22Rv1 (cell line): ENCODE results near the gene CLEC16A.

Experiments
- H3K27ac ChIP-seq: fragments of 450-650 bp; 2 replicates; pipeline ENCODE4 v1.5.1; 2017
- CTCF ChIP-seq: fragments of 450-650 bp; IDR thresholded peaks from 2 replicates; pipeline ENCODE4 v1.5.1; 2017; ENCODE audit warnings: mild to moderate bottlenecking
- ZFX ChIP-seq: fragments of 450-650 bp; IDR thresholded peaks from 2 replicates; pipeline ENCODE4 v1.6.1; 2017; ENCODE audit warnings: antibody characterized with exemption, borderline replicate concordance

Gene CLEC16A

GRCh38 chr16:10988164-10988803 is 43.9 kb downstream of the CLEC16A start:
- TF ChIP-seq ZFX (no peak), CTCF (peak; percentile 57)
- no peak overlapping the region for H3K27ac ChIP-seq

GRCh38 chr16:10988879-10989278 is 44.5 kb downstream of the CLEC16A start:
- no peak overlapping the region for H3K27ac ChIP-seq
- TF ChIP-seq ZFX: no peak
- no peak for TF ChIP-seq CTCF

GRCh38 chr16:10989559-10989958 is 45.2 kb downstream of the CLEC16A start:
- H3K27ac ChIP-seq: no peak overlapping the region

DNA sequence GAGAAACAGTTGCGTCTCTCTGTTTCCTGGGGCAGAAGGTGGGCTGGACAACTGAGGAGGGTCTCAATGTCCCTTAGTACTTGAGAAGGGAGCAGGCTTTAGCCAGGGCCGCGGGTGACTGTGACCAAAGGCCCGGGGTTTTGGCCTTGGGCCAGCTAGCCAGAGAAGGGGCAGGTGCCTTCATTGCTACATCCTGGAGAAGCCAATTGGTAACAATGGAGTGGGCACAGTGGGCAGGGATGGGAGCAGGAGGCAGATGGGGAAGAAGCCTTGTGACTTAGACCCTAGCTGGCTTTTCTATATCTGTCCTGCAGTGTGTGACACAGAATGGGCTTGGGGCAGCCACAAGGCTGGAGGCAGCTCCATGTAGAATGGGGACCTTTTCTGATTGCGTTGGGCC is 46.0 kb downstream of the CLEC16A start:
- TF ChIP-seq ZFX: no peak
- no peak for TF ChIP-seq CTCF
- H3K27ac ChIP-seq: no peak overlapping the region

More at GRCh38 chr16:10989559-10989958, 45.2 kb downstream of the CLEC16A start:
- TF ChIP-seq CTCF: no peak

- no peak overlapping the region for H3K27ac ChIP-seq
- TF ChIP-seq CTCF: no peak
- no peak for TF ChIP-seq ZFX
Observed at GRCh38 chr16:10992112-10992511, 47.7 kb downstream of the CLEC16A start.

- no peak overlapping the region for H3K27ac ChIP-seq
- no peak for TF ChIP-seq ZFX
- no peak for TF ChIP-seq CTCF
Observed at GRCh38 chr16:10992797-10993196, 48.4 kb downstream of the CLEC16A start.

GRCh38 chr16:10993649-10994048 is 49.3 kb downstream of the CLEC16A start:
- H3K27ac ChIP-seq: no peak overlapping the region
- no peak for TF ChIP-seq ZFX
- TF ChIP-seq CTCF: no peak
